Natural killer cell (primary cell): ENCODE data around the gene ISL2. TPM values are rescaled to one million over a fixed set of nuclear protein-coding genes. Genes with fewer than 3 reads are reported as not detected.

Experiments used
- ATAC-seq, 3 donors: fragments of 150-1000 bp in 2 of 3; fragments of 200-7000 bp in 1 of 3; cut with Tn5 transposase; 1 replicate in 1 of 3; 2 replicates in 2 of 3; pipeline ENCODE4 v1.10.0; 2021; ENCODE audit warnings: mild to moderate bottlenecking in 2 of 3, moderate library complexity in 2 of 3
- DNase-seq, 2 donors: peaks; one replicate each; pipeline versions ENCODE4 v3.0.0 to v3.0.0-alpha.2; 2013 to 2021; ENCODE audit warnings: mixed read lengths in 1 of 2
- H3K27ac ChIP-seq: one replicate; pipeline ENCODE4 v1.5.1; 2013; ENCODE audit warnings: mild to moderate bottlenecking, low read length
- H3K27me3 ChIP-seq: one replicate; pipeline ENCODE4 v1.6.1; 2013; ENCODE audit warnings: low read length; ENCODE audit not compliant: control insufficient read depth, insufficient read depth
- H3K36me3 ChIP-seq: one replicate; pipeline ENCODE4 v1.6.1; 2013; ENCODE audit warnings: low read length; ENCODE audit not compliant: control insufficient read depth, insufficient read depth
- H3K4me1 ChIP-seq: one replicate; pipeline ENCODE4 v1.6.1; 2013; ENCODE audit warnings: low read length; ENCODE audit not compliant: control insufficient read depth, insufficient read depth
- H3K4me3 ChIP-seq: one replicate; pipeline ENCODE4 v1.5.1; 2013; ENCODE audit warnings: low read length
- H3K9me3 ChIP-seq: one replicate; pipeline ENCODE4 v1.6.1; 2013; ENCODE audit warnings: low read length; ENCODE audit not compliant: control insufficient read depth, insufficient read depth
- H3K27ac Mint-ChIP-seq, 2 donors: one replicate each; pipeline ENCODE4 v1.8.0; 2022; ENCODE audit warnings: mild to moderate bottlenecking in 2 of 2, mixed read lengths in 2 of 2, moderate library complexity in 1 of 2
- H3K27me3 Mint-ChIP-seq, 2 donors: one replicate each; pipeline ENCODE4 v1.8.0; 2022; ENCODE audit warnings: low read depth in 2 of 2, mixed read lengths in 2 of 2
- H3K36me3 Mint-ChIP-seq: one replicate; pipeline ENCODE4 v1.8.0; 2022; ENCODE audit warnings: mixed read lengths
- H3K4me1 Mint-ChIP-seq, 2 donors: one replicate each; pipeline ENCODE4 v1.8.0; 2022; ENCODE audit warnings: mixed read lengths in 2 of 2
- H3K4me3 Mint-ChIP-seq: one replicate; pipeline ENCODE4 v1.8.0; 2022; ENCODE audit warnings: mild to moderate bottlenecking, moderate library complexity, mixed read lengths
- H3K9me3 Mint-ChIP-seq, 2 donors: one replicate each; pipeline ENCODE4 v1.8.0; 2022; ENCODE audit warnings: mixed read lengths in 2 of 2
- CTCF ChIP-seq: fragments of 200-600 bp; IDR thresholded peaks from one replicate; pipeline ENCODE4 v1.8.0; 2022; ENCODE audit warnings: antibody characterized with exemption
- WGBS: methylation state at CpG from one replicate; pipeline ENCODE4 v1.1.7; 2013; ENCODE audit warnings: missing lambda C conversion rate; ENCODE audit not compliant: insufficient coverage; 5-methylcytosine and 5-hydroxymethylcytosine counted together
- intact Hi-C: fragments of 100-400 bp; cut with micrococcal nuclease; formaldehyde crosslinking; loops from one replicate; pipeline ENCODE4 v1.14.2; 2022
- total RNA-seq, 4 donors: library from RNA; stranded (reverse); fragments of 120-200 nt in 1 of 4; gene quantifications; one replicate each; pipeline versions ENCODE4 v1.2.3 to v1.2.4, GENCODE V29; 2013 to 2022

Gene ISL2
- total RNA-seq, 3 donors from 2014 or later (not counting 1 experiment from before 2014, with no cell fraction given), result not detected

- 86% methylated on average over 4 of the region's 4 CpGs for WGBS
- Histone ChIP-seq H3K27ac (no peak overlapping the region), H3K27me3 (peaks cover 9% of the 10 kb centered on the region), H3K4me3 (no peak overlapping the region), H3K36me3 (no peaks in the 10 kb centered on the region), H3K4me1 (no peaks in the 10 kb centered on the region), H3K9me3 (no peaks in the 10 kb centered on the region)
- Mint-ChIP-seq H3K9me3 (no peaks in the 10 kb centered on the region), H3K27me3 (peaks cover 54 to 65% of the 10 kb centered on the region in 2 donors), H3K4me1 (no peaks in the 10 kb centered on the region), H3K27ac (no peak overlapping the region), H3K4me3 (no peak overlapping the region), H3K36me3 (no peaks in the 10 kb centered on the region)
- no peak for DNase-seq
- ATAC-seq, result no peak
- intact Hi-C loops, result no loop called here
- no peak for TF ChIP-seq CTCF
These were observed 7.6 kb upstream of the ISL2 start for GRCh38 chr15:76328958-76329357.

GRCh38 chr15:76330080-76330680 lies 6.4 kb upstream of the ISL2 start:
- Mint-ChIP-seq H3K27me3 (peaks cover 61 to 68% of the 10 kb centered on the region in 2 donors), H3K9me3 (no peaks in the 10 kb centered on the region), H3K36me3 (no peaks in the 10 kb centered on the region), H3K4me3 (no peak overlapping the region), H3K27ac (no peak overlapping the region), H3K4me1 (peaks cover 2 to 7% of the 10 kb centered on the region in 2 donors)
- Histone ChIP-seq H3K36me3 (no peaks in the 10 kb centered on the region), H3K27me3 (peaks cover 17% of the 10 kb centered on the region), H3K27ac (no peak overlapping the region), H3K4me3 (no peak overlapping the region), H3K9me3 (no peaks in the 10 kb centered on the region), H3K4me1 (peaks cover 7% of the 10 kb centered on the region)
- intact Hi-C loops, result no loop called here
- DNase-seq (no peak), ATAC-seq (no peak)
- 76% methylated on average over 7 of the region's 7 CpGs for WGBS
- no peak for TF ChIP-seq CTCF

GRCh38 chr15:76332796-76333195 lies 3.8 kb upstream of the ISL2 start:
- Histone ChIP-seq H3K27ac (no peak overlapping the region), H3K27me3 (peaks cover 39% of the 10 kb centered on the region), H3K4me1 (peaks cover 33% of the 10 kb centered on the region), H3K4me3 (no peak overlapping the region), H3K9me3 (no peaks in the 10 kb centered on the region), H3K36me3 (no peaks in the 10 kb centered on the region)
- Mint-ChIP-seq H3K9me3 (no peaks in the 10 kb centered on the region), H3K4me3 (no peak overlapping the region), H3K36me3 (no peaks in the 10 kb centered on the region), H3K27me3 (peaks cover 74 to 76% of the 10 kb centered on the region in 2 donors), H3K4me1 (peaks cover 26 to 33% of the 10 kb centered on the region in 2 donors), H3K27ac (no peak overlapping the region)
- ATAC-seq (no peak), DNase-seq (no peak)
- intact Hi-C loops, result no loop called here
- TF ChIP-seq CTCF, result no peak
- WGBS, result 94% methylated on average over 1 of the region's 1 CpG

GRCh38 chr15:76333309-76333708 lies 3.3 kb upstream of the ISL2 start:
- peaks cover 39% of the 10 kb centered on the region for H3K27me3 ChIP-seq
- no peaks in the 10 kb centered on the region for H3K9me3 Mint-ChIP-seq
- H3K9me3 ChIP-seq, result no peaks in the 10 kb centered on the region
- intact Hi-C loops, result no loop called here
- H3K4me3 Mint-ChIP-seq, result no peak overlapping the region
- H3K4me1 ChIP-seq, result peaks cover 36% of the 10 kb centered on the region
- no peak for ATAC-seq
- no peaks in the 10 kb centered on the region for H3K36me3 Mint-ChIP-seq
- no peak overlapping the region for H3K4me3 ChIP-seq
- no peak overlapping the region for H3K27ac ChIP-seq
- WGBS, result 100% methylated on average over 1 of the region's 1 CpG
- H3K27me3 Mint-ChIP-seq, result peaks cover 70 to 73% of the 10 kb centered on the region in 2 donors
- DNase-seq, result no peak
- H3K4me1 Mint-ChIP-seq, result peaks cover 26 to 34% of the 10 kb centered on the region in 2 donors
- TF ChIP-seq CTCF, result no peak
- H3K27ac Mint-ChIP-seq, result no peak overlapping the region
- no peaks in the 10 kb centered on the region for H3K36me3 ChIP-seq
